Mesendoderm (in vitro differentiated cells): Measurements from ENCODE around the gene SLAMF9.

Experiments used
- DNase-seq: peaks from one replicate; pipeline ENCODE4 v3.0.0; 2013
- H2AK5ac ChIP-seq: 2 replicates; pipeline ENCODE4 v1.6.1; 2013; ENCODE audit warnings: low read length, inconsistent platforms
- H2BK120ac ChIP-seq: 2 replicates; pipeline ENCODE4 v1.6.1; 2013; ENCODE audit warnings: low read depth, mild to moderate bottlenecking, low read length, moderate library complexity, mixed read lengths
- H2BK15ac ChIP-seq: replicated peaks from 2 replicates; pipeline ENCODE4 v1.6.1; 2013; ENCODE audit warnings: low read depth, mild to moderate bottlenecking, moderate library complexity
- H2BK5ac ChIP-seq: 2 replicates; pipeline ENCODE4 v1.6.1; 2013; ENCODE audit warnings: low read length, inconsistent platforms
- H3K18ac ChIP-seq: 2 replicates; pipeline ENCODE4 v1.6.1; 2013; ENCODE audit warnings: mild to moderate bottlenecking, low read length, mixed read lengths
- H3K23ac ChIP-seq: one replicate; pipeline ENCODE4 v1.6.1; 2013; ENCODE audit warnings: low read length
- H3K27ac ChIP-seq: 2 replicates; pipeline ENCODE4 v1.5.1; 2013; ENCODE audit warnings: low read depth, mild to moderate bottlenecking, inconsistent platforms, low read length, moderate library complexity
- H3K27me3 ChIP-seq: 2 replicates; pipeline ENCODE4 v1.6.1; 2013; ENCODE audit warnings: low read length, control low read depth, mild to moderate bottlenecking, inconsistent platforms; ENCODE audit not compliant: insufficient read depth, poor library complexity
- H3K36me3 ChIP-seq: 2 replicates; pipeline ENCODE4 v1.6.1; 2013; ENCODE audit warnings: low read length, inconsistent platforms; ENCODE audit not compliant: control insufficient read depth, insufficient read depth
- H3K4ac ChIP-seq: one replicate; pipeline ENCODE4 v1.6.1; 2013; ENCODE audit warnings: low read depth, mild to moderate bottlenecking, low read length, moderate library complexity
- H3K4me1 ChIP-seq: 2 replicates; pipeline ENCODE4 v1.6.1; 2013; ENCODE audit warnings: low read depth, low read length, inconsistent platforms; ENCODE audit not compliant: control insufficient read depth
- H3K4me2 ChIP-seq: 2 replicates; pipeline ENCODE4 v1.6.1; 2013; ENCODE audit warnings: low read length
- H3K4me3 ChIP-seq: 2 replicates; pipeline ENCODE4 v1.5.1; 2013; ENCODE audit warnings: mild to moderate bottlenecking, low read length
- H3K56ac ChIP-seq: one replicate; pipeline ENCODE4 v1.6.1; 2013; ENCODE audit warnings: low read length
- H3K79me1 ChIP-seq: 2 replicates; pipeline ENCODE4 v1.6.1; 2013; ENCODE audit warnings: low read length, inconsistent platforms
- H3K79me2 ChIP-seq: 2 replicates; pipeline ENCODE4 v1.6.1; 2013; ENCODE audit warnings: mild to moderate bottlenecking, low read length; ENCODE audit not compliant: control insufficient read depth, insufficient read depth
- H3K9ac ChIP-seq: 2 replicates; pipeline ENCODE4 v1.6.1; 2013; ENCODE audit warnings: low read length, inconsistent platforms
- H4K5ac ChIP-seq: one replicate; pipeline ENCODE4 v1.6.1; 2013; ENCODE audit warnings: low read length
- H4K8ac ChIP-seq: one replicate; pipeline ENCODE4 v1.6.1; 2013; ENCODE audit warnings: low read depth, mild to moderate bottlenecking, control low read depth, low read length, moderate library complexity
- WGBS: extraction: QIAGEN DNeasy Blood & Tissue Kit; methylation state at CpG from one replicate; pipeline ENCODE4 v1.1.7; 2013; ENCODE audit warnings: low lambda C conversion rate, missing lambda C conversion rate; ENCODE audit not compliant: insufficient coverage; ENCODE audit errors: extremely low coverage; 5-methylcytosine and 5-hydroxymethylcytosine counted together

SLAMF9 gene

GRCh38 chr1:159974350-159974965, 20.4 kb upstream of the SLAMF9 start:
- H2BK15ac ChIP-seq = no peak overlapping the region
- H3K27me3 ChIP-seq = no peaks in the 10 kb centered on the region
- no peak overlapping the region for H3K4ac ChIP-seq
- no peak overlapping the region for H3K4me2 ChIP-seq
- H4K5ac ChIP-seq = no peak overlapping the region
- no peak overlapping the region for H4K8ac ChIP-seq
- H3K79me2 ChIP-seq = no peaks in the 10 kb centered on the region
- no peaks in the 10 kb centered on the region for H3K4me1 ChIP-seq
- no peak overlapping the region for H3K23ac ChIP-seq
- no peak overlapping the region for H2BK5ac ChIP-seq
- H3K9ac ChIP-seq = no peak overlapping the region
- no peaks in the 10 kb centered on the region for H3K79me1 ChIP-seq
- no CpG with 5 or more reads among the region's 7 CpGs for WGBS
- DNase-seq = no peak
- H2BK120ac ChIP-seq = no peak overlapping the region
- H2AK5ac ChIP-seq = no peak overlapping the region
- no peak overlapping the region for H3K56ac ChIP-seq
- no peaks in the 10 kb centered on the region for H3K36me3 ChIP-seq
- H3K4me3 ChIP-seq = no peak overlapping the region
- H3K27ac ChIP-seq = no peak overlapping the region
- no peak overlapping the region for H3K18ac ChIP-seq

- no peaks in the 10 kb centered on the region for H3K4me1 ChIP-seq
- H3K18ac ChIP-seq = no peak overlapping the region
- H3K4me3 ChIP-seq = no peak overlapping the region
- no peaks in the 10 kb centered on the region for H3K27me3 ChIP-seq
- no peak overlapping the region for H3K9ac ChIP-seq
- H3K4me2 ChIP-seq = no peak overlapping the region
- no peak for DNase-seq
- H3K79me1 ChIP-seq = no peaks in the 10 kb centered on the region
- H4K5ac ChIP-seq = no peak overlapping the region
- no peaks in the 10 kb centered on the region for H3K36me3 ChIP-seq
- no peak overlapping the region for H2AK5ac ChIP-seq
- no peak overlapping the region for H3K4ac ChIP-seq
- H2BK120ac ChIP-seq = no peak overlapping the region
- H2BK15ac ChIP-seq = no peak overlapping the region
- H4K8ac ChIP-seq = no peak overlapping the region
- H3K23ac ChIP-seq = no peak overlapping the region
- no peak overlapping the region for H2BK5ac ChIP-seq
- whole genome bisulfite sequencing = no CpG with 5 or more reads among the region's 6 CpGs
- no peaks in the 10 kb centered on the region for H3K79me2 ChIP-seq
- H3K56ac ChIP-seq = no peak overlapping the region
- no peak overlapping the region for H3K27ac ChIP-seq
Observed at GRCh38 chr1:159973350-159973940, 19.4 kb upstream of the SLAMF9 start.

GRCh38 chr1:159972443-159973205, 18.6 kb upstream of the SLAMF9 start:
- Histone ChIP-seq H3K18ac (no peak overlapping the region), H3K4ac (no peak overlapping the region), H2BK15ac (no peak overlapping the region), H3K36me3 (no peaks in the 10 kb centered on the region), H4K8ac (no peak overlapping the region), H4K5ac (no peak overlapping the region), H2BK5ac (no peak overlapping the region), H3K56ac (no peak overlapping the region), H3K4me3 (no peak overlapping the region), H3K79me1 (no peaks in the 10 kb centered on the region), H3K9ac (no peak overlapping the region), H3K23ac (no peak overlapping the region), H3K79me2 (no peaks in the 10 kb centered on the region), H3K4me1 (no peaks in the 10 kb centered on the region), H3K4me2 (no peak overlapping the region), H2BK120ac (no peak overlapping the region), H3K27me3 (no peaks in the 10 kb centered on the region), H3K27ac (no peak overlapping the region), H2AK5ac (no peak overlapping the region)
- WGBS = no CpG with 5 or more reads among the region's 8 CpGs
- no peak for DNase-seq

- no peak for DNase-seq
- WGBS = no CpG with 5 or more reads among the region's 9 CpGs
- Histone ChIP-seq H2BK120ac (no peak overlapping the region), H3K4me2 (no peak overlapping the region), H3K4me3 (no peak overlapping the region), H2BK15ac (no peak overlapping the region), H3K4ac (no peak overlapping the region), H3K27me3 (no peaks in the 10 kb centered on the region), H2AK5ac (no peak overlapping the region), H3K9ac (no peak overlapping the region), H3K23ac (no peak overlapping the region), H3K36me3 (no peaks in the 10 kb centered on the region), H4K8ac (no peak overlapping the region), H2BK5ac (no peak overlapping the region), H3K79me2 (no peaks in the 10 kb centered on the region), H4K5ac (no peak overlapping the region), H3K4me1 (no peaks in the 10 kb centered on the region), H3K27ac (no peak overlapping the region), H3K56ac (no peak overlapping the region), H3K79me1 (no peaks in the 10 kb centered on the region), H3K18ac (no peak overlapping the region)
Observed at GRCh38 chr1:159970932-159971342, 16.9 kb upstream of the SLAMF9 start.

- H3K27me3 ChIP-seq = no peaks in the 10 kb centered on the region
- no peak overlapping the region for H2AK5ac ChIP-seq
- H3K36me3 ChIP-seq = no peaks in the 10 kb centered on the region
- no peak overlapping the region for H2BK15ac ChIP-seq
- H3K18ac ChIP-seq = no peak overlapping the region
- no CpG with 5 or more reads among the region's 3 CpGs for WGBS
- H4K5ac ChIP-seq = no peak overlapping the region
- no peak overlapping the region for H3K4me2 ChIP-seq
- H3K79me2 ChIP-seq = no peaks in the 10 kb centered on the region
- no peaks in the 10 kb centered on the region for H3K79me1 ChIP-seq
- no peak overlapping the region for H3K56ac ChIP-seq
- H3K4me1 ChIP-seq = no peaks in the 10 kb centered on the region
- no peak overlapping the region for H3K4me3 ChIP-seq
- no peak overlapping the region for H3K27ac ChIP-seq
- no peak overlapping the region for H3K4ac ChIP-seq
- no peak for DNase-seq
- H4K8ac ChIP-seq = no peak overlapping the region
- H3K9ac ChIP-seq = no peak overlapping the region
- no peak overlapping the region for H2BK5ac ChIP-seq
- H3K23ac ChIP-seq = no peak overlapping the region
- no peak overlapping the region for H2BK120ac ChIP-seq
Observed at GRCh38 chr1:159968901-159969300, 14.9 kb upstream of the SLAMF9 start.
